IPS-20b (cell line): ENCODE measurements around the gene CDKN2AIPNL.

Source experiments
- H3K27ac ChIP-seq: one replicate; pipeline ENCODE4 v1.5.1; 2013; ENCODE audit warnings: low read length
- H3K27me3 ChIP-seq: 2 replicates; pipeline ENCODE4 v1.6.1; 2013; ENCODE audit warnings: mild to moderate bottlenecking, low read length, inconsistent platforms; ENCODE audit not compliant: insufficient read depth
- H3K36me3 ChIP-seq: 2 replicates; pipeline ENCODE4 v1.6.1; 2013; ENCODE audit warnings: low read depth, mild to moderate bottlenecking, inconsistent platforms, low read length, moderate library complexity; ENCODE audit not compliant: insufficient read depth
- H3K4me1 ChIP-seq: 2 replicates; pipeline ENCODE4 v1.6.1; 2013; ENCODE audit warnings: mild to moderate bottlenecking, control low read depth, inconsistent platforms, low read length, moderate library complexity; ENCODE audit not compliant: insufficient read depth
- H3K4me3 ChIP-seq: 2 replicates; pipeline ENCODE4 v1.5.1; 2013; ENCODE audit warnings: mild to moderate bottlenecking, low read length, inconsistent platforms
- H3K9ac ChIP-seq: 2 replicates; pipeline ENCODE4 v1.6.1; 2013; ENCODE audit warnings: low read depth, mild to moderate bottlenecking, inconsistent platforms, low read length, moderate library complexity
- H3K9me3 ChIP-seq: 2 replicates; pipeline ENCODE4 v1.6.1; 2013; ENCODE audit warnings: mild to moderate bottlenecking, low read depth, low read length, inconsistent platforms; ENCODE audit not compliant: insufficient read depth

Gene CDKN2AIPNL

GRCh38 chr5:134420343-134420742, 8.7 kb upstream of the CDKN2AIPNL start:
- H3K27ac ChIP-seq = no peak overlapping the region
- H3K27me3 ChIP-seq = no peaks in the 10 kb centered on the region
- H3K4me1 ChIP-seq = no peaks in the 10 kb centered on the region
- H3K4me3 ChIP-seq = no peak overlapping the region
- H3K36me3 ChIP-seq = no peaks in the 10 kb centered on the region
- no peak overlapping the region for H3K9ac ChIP-seq
- H3K9me3 ChIP-seq = peaks cover 9% of the 10 kb centered on the region

GRCh38 chr5:134418958-134419357, 7.3 kb upstream of the CDKN2AIPNL start:
- Histone ChIP-seq H3K27ac (no peak overlapping the region), H3K9me3 (peaks cover 9% of the 10 kb centered on the region), H3K27me3 (no peaks in the 10 kb centered on the region), H3K9ac (no peak overlapping the region), H3K36me3 (no peaks in the 10 kb centered on the region), H3K4me3 (no peak overlapping the region), H3K4me1 (no peaks in the 10 kb centered on the region)

GRCh38 chr5:134417707-134418106, 6.0 kb upstream of the CDKN2AIPNL start:
- no peaks in the 10 kb centered on the region for H3K27me3 ChIP-seq
- H3K4me3 ChIP-seq = no peak overlapping the region
- H3K9me3 ChIP-seq = peaks cover 9% of the 10 kb centered on the region
- no peak overlapping the region for H3K9ac ChIP-seq
- peaks cover 3% of the 10 kb centered on the region; the same call in 1 of the 2 replicates for H3K4me1 ChIP-seq
- H3K36me3 ChIP-seq = no peaks in the 10 kb centered on the region
- H3K27ac ChIP-seq = no peak overlapping the region

GRCh38 chr5:134413046-134413445, 1.4 kb upstream of the CDKN2AIPNL start:
- Histone ChIP-seq H3K9me3 (no peaks in the 10 kb centered on the region), H3K4me1 (peaks cover 15% of the 10 kb centered on the region), H3K9ac (no peak overlapping the region), H3K27ac (no peak overlapping the region), H3K4me3 (no peak overlapping the region; the same call in 1 of the 2 replicates), H3K36me3 (peaks cover 16% of the 10 kb centered on the region; the same call in 1 of the 2 replicates), H3K27me3 (no peaks in the 10 kb centered on the region)

- no peaks in the 10 kb centered on the region for H3K9me3 ChIP-seq
- H3K4me3 ChIP-seq = peak overlapping the region; percentile 93
- H3K27me3 ChIP-seq = no peaks in the 10 kb centered on the region
- peaks cover 15% of the 10 kb centered on the region for H3K4me1 ChIP-seq
- peak overlapping the region; percentile 94 for H3K9ac ChIP-seq
- H3K36me3 ChIP-seq = peaks cover 25% of the 10 kb centered on the region
- H3K27ac ChIP-seq = no peak overlapping the region
Observed at GRCh38 chr5:134411228-134411545, 494 bp downstream of the CDKN2AIPNL start.

GRCh38 chr5:134410822-134411221, 859 bp downstream of the CDKN2AIPNL start:
- Histone ChIP-seq H3K27ac (no peak overlapping the region), H3K36me3 (peaks cover 28% of the 10 kb centered on the region)

GRCh38 chr5:134409321-134409720, 2.4 kb downstream of the CDKN2AIPNL start:
- H3K36me3 ChIP-seq = peaks cover 29% of the 10 kb centered on the region
- H3K4me1 ChIP-seq = peaks cover 15% of the 10 kb centered on the region
- H3K27ac ChIP-seq = no peak overlapping the region
- no peaks in the 10 kb centered on the region for H3K27me3 ChIP-seq
- H3K9me3 ChIP-seq = no peaks in the 10 kb centered on the region
- no peak overlapping the region for H3K9ac ChIP-seq
- no peak overlapping the region for H3K4me3 ChIP-seq

More at GRCh38 chr5:134410822-134411221, 859 bp downstream of the CDKN2AIPNL start:
- H3K4me1 ChIP-seq = peaks cover 15% of the 10 kb centered on the region
- peak overlapping the region; percentile 93 for H3K4me3 ChIP-seq
- no peaks in the 10 kb centered on the region for H3K9me3 ChIP-seq
- peak overlapping the region; percentile 94 for H3K9ac ChIP-seq
- no peaks in the 10 kb centered on the region for H3K27me3 ChIP-seq

- peaks cover 35% of the 10 kb centered on the region for H3K36me3 ChIP-seq
- no peak overlapping the region for H3K9ac ChIP-seq
- no peak overlapping the region for H3K27ac ChIP-seq
- no peaks in the 10 kb centered on the region for H3K9me3 ChIP-seq
- H3K4me3 ChIP-seq = no peak overlapping the region
- peaks cover 6% of the 10 kb centered on the region; the same call in 1 of the 2 replicates for H3K4me1 ChIP-seq
- no peaks in the 10 kb centered on the region for H3K27me3 ChIP-seq
Observed at GRCh38 chr5:134406390-134406789, 5.3 kb downstream of the CDKN2AIPNL start.

- Histone ChIP-seq H3K36me3 (peaks cover 29% of the 10 kb centered on the region), H3K4me3 (no peak overlapping the region), H3K9ac (no peak overlapping the region), H3K27me3 (no peaks in the 10 kb centered on the region), H3K27ac (no peak overlapping the region), H3K4me1 (no peaks in the 10 kb centered on the region), H3K9me3 (no peaks in the 10 kb centered on the region)
Observed at GRCh38 chr5:134403951-134404350, 7.7 kb downstream of the CDKN2AIPNL start.

- H3K27me3 ChIP-seq = no peaks in the 10 kb centered on the region
- H3K9me3 ChIP-seq = no peaks in the 10 kb centered on the region
- H3K36me3 ChIP-seq = peaks cover 49% of the 10 kb centered on the region
- no peak overlapping the region for H3K27ac ChIP-seq
- peaks cover 11% of the 10 kb centered on the region; the same call in 1 of the 2 replicates for H3K4me1 ChIP-seq
- H3K4me3 ChIP-seq = no peak overlapping the region
- H3K9ac ChIP-seq = no peak overlapping the region
Observed at GRCh38 chr5:134398609-134399155, 13.0 kb downstream of the CDKN2AIPNL start.

- no peaks in the 10 kb centered on the region for H3K27me3 ChIP-seq
- H3K27ac ChIP-seq = no peak overlapping the region
- H3K9ac ChIP-seq = no peak overlapping the region
- peaks cover 11% of the 10 kb centered on the region; the same call in 1 of the 2 replicates for H3K4me1 ChIP-seq
- H3K9me3 ChIP-seq = no peaks in the 10 kb centered on the region
- no peak overlapping the region for H3K4me3 ChIP-seq
- H3K36me3 ChIP-seq = peaks cover 60% of the 10 kb centered on the region
Observed at GRCh38 chr5:134397196-134397595, 14.5 kb downstream of the CDKN2AIPNL start.

- Histone ChIP-seq H3K27ac (no peak overlapping the region), H3K9ac (no peak overlapping the region), H3K4me1 (peaks cover 11% of the 10 kb centered on the region; the same call in 1 of the 2 replicates), H3K27me3 (no peaks in the 10 kb centered on the region), H3K4me3 (no peak overlapping the region), H3K9me3 (no peaks in the 10 kb centered on the region), H3K36me3 (peaks cover 65% of the 10 kb centered on the region)
Observed at GRCh38 chr5:134396274-134396673, 15.4 kb downstream of the CDKN2AIPNL start.
